HG03469 (cell line): ENCODE measurements around the gene SMPD3.
A peak's percentile ranks its signal among the peaks of the same experiment; 100 is the strongest.

Experiments
- ATAC-seq: cut with Tn5 transposase; IDR thresholded peaks from one replicate; pipeline ENCODE4 v1.9.1; 2021; ENCODE audit warnings: mild to moderate bottlenecking, moderate library complexity, moderate number of reproducible peaks; ENCODE audit not compliant: unreplicated experiment

SMPD3 gene

GRCh38 chr16:68343137-68343536 is 105.2 kb downstream of the SMPD3 start:
- no peak for ATAC-seq

- ATAC-seq: no peak
These were observed 105.7 kb downstream of the SMPD3 start for GRCh38 chr16:68342620-68343019.

DNA sequence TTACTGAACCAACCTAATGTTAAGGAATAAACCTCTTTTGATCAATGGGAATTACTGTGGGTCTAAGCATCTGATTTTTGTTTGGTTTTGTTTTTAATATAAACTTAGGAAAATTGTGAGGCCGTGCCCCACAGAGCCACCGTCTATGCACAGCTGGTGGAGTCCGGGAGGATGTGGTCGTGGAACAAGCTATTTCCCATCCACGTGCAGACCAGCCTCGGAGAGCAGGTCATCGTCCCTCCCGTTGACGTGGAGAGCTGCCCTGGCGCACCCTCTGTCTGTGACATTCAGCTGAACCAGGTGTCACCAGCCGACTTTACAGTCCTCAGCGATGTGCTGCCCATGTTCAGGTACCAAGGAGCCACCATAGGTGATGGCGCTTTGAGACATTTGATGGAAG is 109.1 kb downstream of the SMPD3 start:
- no peak for ATAC-seq

DNA sequence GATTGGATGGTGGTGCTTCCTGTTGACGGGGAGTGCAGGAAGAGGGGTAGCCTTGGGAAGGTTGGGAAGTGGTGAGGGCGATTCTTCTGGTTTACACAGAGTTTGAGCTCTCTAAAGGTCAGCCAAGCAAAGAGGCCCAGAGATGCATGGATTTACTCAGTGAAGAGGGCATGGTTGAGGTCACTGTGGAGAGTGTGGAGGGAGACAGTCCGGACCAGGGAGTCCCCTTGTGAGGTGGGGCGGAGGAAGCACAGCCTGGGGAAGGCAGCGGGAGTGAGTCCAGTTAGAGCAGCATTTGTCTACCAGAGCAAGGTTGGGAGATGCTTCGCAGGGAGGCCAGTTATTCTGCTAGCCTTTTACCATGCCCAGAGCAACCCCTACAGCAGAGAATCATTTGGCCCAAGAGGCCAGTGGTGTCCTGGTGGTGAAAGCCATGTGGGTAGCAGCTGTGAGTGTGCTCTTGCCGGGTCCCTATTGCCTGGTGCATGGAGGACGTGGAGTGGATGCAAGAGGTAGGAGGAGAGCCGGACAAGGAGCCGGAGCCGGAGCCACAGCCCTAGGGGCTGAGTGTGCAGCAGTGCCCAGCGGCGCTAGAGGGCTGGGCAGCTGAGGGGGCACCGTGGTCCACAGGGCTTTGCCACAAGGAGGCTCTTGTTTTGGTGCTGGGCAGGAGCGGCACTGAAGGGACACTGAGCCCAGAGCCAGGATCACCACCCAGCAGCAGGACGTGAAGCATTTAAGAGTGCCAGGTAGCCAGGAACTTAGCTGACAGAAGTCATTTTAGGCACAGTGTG is 109.8 kb downstream of the SMPD3 start:
- no peak for ATAC-seq

DNA sequence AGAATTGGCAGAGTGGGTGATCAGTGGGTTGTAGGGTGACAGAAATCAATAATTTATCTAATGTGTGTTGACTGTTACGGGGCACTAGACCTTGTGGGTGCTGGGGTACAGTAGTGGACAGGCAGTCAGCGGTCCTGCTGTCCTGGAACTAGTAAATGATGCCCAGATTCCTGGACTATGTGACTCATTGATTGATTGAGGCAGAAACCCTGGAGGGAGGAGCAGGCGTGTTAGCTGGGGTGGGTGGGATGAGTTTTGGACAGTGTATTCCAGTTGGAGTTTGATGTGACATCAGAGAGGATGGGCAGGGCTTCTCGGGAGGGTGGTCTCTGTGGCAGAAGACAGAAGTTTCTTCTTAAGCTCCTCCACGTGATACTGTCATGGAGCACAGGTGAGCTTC is 113.1 kb downstream of the SMPD3 start:
- no peak for ATAC-seq

GRCh38 chr16:68332411-68333121 is 115.7 kb downstream of the SMPD3 start:
- no peak for ATAC-seq

- no peak for ATAC-seq
These were observed 116.4 kb downstream of the SMPD3 start for GRCh38 chr16:68331879-68332410.

GRCh38 chr16:68328860-68329390 is 119.4 kb downstream of the SMPD3 start:
- no peak for ATAC-seq

GRCh38 chr16:68328151-68328859 is 120.0 kb downstream of the SMPD3 start:
- ATAC-seq: no peak

DNA sequence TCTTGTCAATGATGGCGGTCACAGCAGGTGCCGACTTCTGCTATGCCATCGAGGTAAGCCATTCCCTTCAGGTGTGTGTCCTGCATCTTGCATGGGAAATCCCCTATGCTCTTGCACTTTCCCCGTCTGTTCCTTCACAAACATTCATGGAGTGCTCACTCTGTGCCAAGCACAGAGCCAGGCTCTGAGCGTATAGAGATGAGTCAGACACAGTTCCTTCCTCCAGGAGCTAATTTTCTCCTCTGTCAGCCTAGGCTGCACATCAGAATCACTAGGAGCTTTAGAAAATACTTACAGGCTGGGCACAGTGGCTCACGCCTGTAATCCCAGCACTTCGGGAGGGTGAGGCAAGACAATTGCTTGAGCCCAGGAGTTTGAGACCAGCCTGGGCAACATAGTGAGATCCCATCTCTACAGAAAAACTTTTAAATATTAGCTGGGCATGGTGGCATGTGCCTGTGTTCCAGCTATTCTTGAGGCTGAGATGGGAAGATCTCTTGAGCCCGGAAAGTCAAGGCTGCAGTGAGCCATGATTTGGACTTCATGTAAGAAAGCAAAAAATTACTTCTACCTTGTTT is 123.4 kb downstream of the SMPD3 start:
- no peak for ATAC-seq

- no peak for ATAC-seq
These were observed 124.0 kb downstream of the SMPD3 start for GRCh38 chr16:68324336-68324735.

GRCh38 chr16:68319185-68319908 is 129.0 kb downstream of the SMPD3 start:
- no peak for ATAC-seq

- ATAC-seq: no peak
These were observed 135.2 kb downstream of the SMPD3 start for GRCh38 chr16:68313116-68313515.

DNA sequence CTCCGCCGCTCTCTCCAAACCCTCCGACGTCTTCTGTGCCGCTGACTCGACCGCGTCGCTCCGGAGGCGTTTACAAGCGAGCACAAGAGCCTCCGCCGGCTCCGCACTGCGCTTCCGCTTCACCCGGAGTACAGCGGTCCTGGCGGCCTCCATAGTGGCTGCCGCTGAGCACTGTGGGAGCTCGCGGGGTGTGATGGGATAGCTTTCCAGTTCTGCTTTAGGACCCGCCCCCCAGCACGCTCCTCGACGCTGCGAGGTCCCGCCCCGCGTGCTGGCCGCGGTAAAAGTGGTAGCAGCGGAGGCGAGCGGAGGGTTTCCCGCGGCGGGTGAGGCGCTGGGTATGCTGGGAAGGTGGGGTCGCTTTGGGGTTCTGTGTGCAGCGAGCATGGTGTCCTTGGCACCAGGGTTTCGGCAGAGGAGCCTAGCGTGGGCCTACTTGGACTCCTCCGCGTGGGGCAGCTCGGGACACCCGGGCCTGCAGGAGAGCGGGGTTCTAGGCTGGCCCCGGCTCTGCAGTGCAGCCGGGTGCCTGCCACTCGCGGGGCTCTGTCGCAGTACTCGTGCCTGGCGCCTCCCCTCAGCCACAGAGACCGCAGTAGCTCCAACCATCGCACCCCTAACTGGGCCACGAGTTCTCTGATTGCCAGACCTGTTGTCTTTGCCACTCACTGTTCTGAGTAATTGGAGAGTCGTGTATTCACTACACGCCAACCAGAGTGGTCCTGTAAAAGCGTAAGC is 137.4 kb downstream of the SMPD3 start, which contains the start of the genes PRMT7 and SLC7A6OS:
PRMT7 (plus strand) TSS at position 246 of the 738 bp plus-strand sequence. CDS start 4,961 bp downstream, outside the sequence.
SLC7A6OS (minus strand) TSS at position 173 of the 738 bp plus-strand sequence; CDS start at position 153, 20 bp downstream.
- peak; percentile 91 for ATAC-seq

- peak; percentile 1 for ATAC-seq
These were observed 137.9 kb downstream of the SMPD3 start for GRCh38 chr16:68310437-68310773.

- ATAC-seq: no peak
These were observed 138.5 kb downstream of the SMPD3 start for GRCh38 chr16:68309799-68310198.
